Liver (tissue), 3 donors: Measurements from ENCODE around the gene COL8A2.

ENCODE experiments used
- ATF3 ChIP-seq: IDR thresholded peaks from 2 replicates; pipeline ENCODE4 v1.6.1; 2016; ENCODE audit warnings: antibody characterized with exemption
- CTCF ChIP-seq: fragments of 150-350 bp; IDR thresholded peaks from 2 replicates; pipeline ENCODE4 v1.5.1; 2017; ENCODE audit warnings: improper control_type of control experiment, low read depth, low read length; ENCODE audit not compliant: missing input control
- FOXA1 ChIP-seq: IDR thresholded peaks from 2 replicates; pipeline ENCODE4 v1.6.1; 2016; ENCODE audit warnings: antibody characterized with exemption
- GABPA ChIP-seq, 2 donors: IDR thresholded peaks in 1 of 2; conservative IDR thresholded peaks in 1 of 2; 2 replicates each; pipeline ENCODE4 v1.6.1; 2016; ENCODE audit warnings: antibody characterized with exemption in 2 of 2, mild to moderate bottlenecking in 1 of 2, moderate library complexity in 1 of 2
- JUND ChIP-seq, 2 donors: IDR thresholded peaks; 2 replicates each; pipeline ENCODE4 v1.6.1; 2016; ENCODE audit warnings: antibody characterized with exemption in 2 of 2
- MAX ChIP-seq: IDR thresholded peaks from 2 replicates; pipeline ENCODE4 v1.6.1; 2016; ENCODE audit warnings: antibody characterized with exemption
- NR2F2 ChIP-seq: IDR thresholded peaks from 2 replicates; pipeline ENCODE4 v1.6.1; 2016; ENCODE audit warnings: antibody characterized with exemption
- RAD21 ChIP-seq, 2 donors: IDR thresholded peaks; 2 replicates each; pipeline ENCODE4 v1.6.1; 2016; ENCODE audit warnings: antibody characterized with exemption in 2 of 2, mild to moderate bottlenecking in 2 of 2
- RXRA ChIP-seq, 2 donors: IDR thresholded peaks; 2 replicates each; pipeline ENCODE4 v1.6.1; 2017 to 2018; ENCODE audit warnings: antibody characterized with exemption in 2 of 2, mild to moderate bottlenecking in 1 of 2
- SP1 ChIP-seq: IDR thresholded peaks from 2 replicates; pipeline ENCODE4 v1.6.1; 2018; ENCODE audit warnings: antibody characterized with exemption, mild to moderate bottlenecking
- TAF1 ChIP-seq: conservative IDR thresholded peaks from 2 replicates; pipeline ENCODE4 v1.6.1; 2016; ENCODE audit warnings: antibody characterized with exemption, mild to moderate bottlenecking
- YY1 ChIP-seq: IDR thresholded peaks from 2 replicates; pipeline ENCODE4 v1.6.1; 2016; ENCODE audit warnings: antibody characterized with exemption, mild to moderate bottlenecking
- ZBTB33 ChIP-seq: IDR thresholded peaks from 2 replicates; pipeline ENCODE4 v1.6.1; 2016; ENCODE audit warnings: antibody characterized with exemption
- TF ChIP-seq, protein P1 (sequence below): IDR thresholded peaks from 2 replicates; pipeline ENCODE4 v1.6.1; 2016; ENCODE audit warnings: antibody characterized with exemption, mild to moderate bottlenecking
- donor health status: healthy.
- donor health status: healthy.

- TF ChIP-seq SP1 (no peak), CTCF (no peak), YY1 (no peak), RAD21 (IDR thresholded peaks at IDR 0.05) (no peak), MAX (no peak), ATF3 (no peak), RXRA (IDR thresholded peaks at IDR 0.05) (no peak), GABPA (IDR thresholded peaks at IDR 0.05 in 1 of 2, conservative IDR thresholded peaks at IDR 0.05 in 1 of 2) (no peak), FOXA1 (no peak), JUND (IDR thresholded peaks at IDR 0.05) (no peak), TAF1 (no peak), NR2F2 (no peak), ZBTB33 (no peak)
- TF ChIP-seq, protein P1, sequence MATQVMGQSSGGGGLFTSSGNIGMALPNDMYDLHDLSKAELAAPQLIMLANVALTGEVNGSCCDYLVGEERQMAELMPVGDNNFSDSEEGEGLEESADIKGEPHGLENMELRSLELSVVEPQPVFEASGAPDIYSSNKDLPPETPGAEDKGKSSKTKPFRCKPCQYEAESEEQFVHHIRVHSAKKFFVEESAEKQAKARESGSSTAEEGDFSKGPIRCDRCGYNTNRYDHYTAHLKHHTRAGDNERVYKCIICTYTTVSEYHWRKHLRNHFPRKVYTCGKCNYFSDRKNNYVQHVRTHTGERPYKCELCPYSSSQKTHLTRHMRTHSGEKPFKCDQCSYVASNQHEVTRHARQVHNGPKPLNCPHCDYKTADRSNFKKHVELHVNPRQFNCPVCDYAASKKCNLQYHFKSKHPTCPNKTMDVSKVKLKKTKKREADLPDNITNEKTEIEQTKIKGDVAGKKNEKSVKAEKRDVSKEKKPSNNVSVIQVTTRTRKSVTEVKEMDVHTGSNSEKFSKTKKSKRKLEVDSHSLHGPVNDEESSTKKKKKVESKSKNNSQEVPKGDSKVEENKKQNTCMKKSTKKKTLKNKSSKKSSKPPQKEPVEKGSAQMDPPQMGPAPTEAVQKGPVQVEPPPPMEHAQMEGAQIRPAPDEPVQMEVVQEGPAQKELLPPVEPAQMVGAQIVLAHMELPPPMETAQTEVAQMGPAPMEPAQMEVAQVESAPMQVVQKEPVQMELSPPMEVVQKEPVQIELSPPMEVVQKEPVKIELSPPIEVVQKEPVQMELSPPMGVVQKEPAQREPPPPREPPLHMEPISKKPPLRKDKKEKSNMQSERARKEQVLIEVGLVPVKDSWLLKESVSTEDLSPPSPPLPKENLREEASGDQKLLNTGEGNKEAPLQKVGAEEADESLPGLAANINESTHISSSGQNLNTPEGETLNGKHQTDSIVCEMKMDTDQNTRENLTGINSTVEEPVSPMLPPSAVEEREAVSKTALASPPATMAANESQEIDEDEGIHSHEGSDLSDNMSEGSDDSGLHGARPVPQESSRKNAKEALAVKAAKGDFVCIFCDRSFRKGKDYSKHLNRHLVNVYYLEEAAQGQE = no peak
Measured at GRCh38 chr1:36114371-36114770, 10.7 kb downstream of the COL8A2 start.
